Mammary epithelial cell (primary cell): ENCODE results near the gene MATN4.

Experiments
- EZH2 ChIP-seq: IDR thresholded peaks from 2 replicates; pipeline ENCODE4 v1.6.1; 2012; ENCODE audit warnings: low read length, inconsistent platforms, borderline replicate concordance
- TF ChIP-seq, protein P1 (sequence below), 2 donors: IDR thresholded peaks in 1 of 2; conservative IDR thresholded peaks in 1 of 2; 2 replicates each; pipeline ENCODE4 v1.5.1; 2011 to 2012; ENCODE audit warnings: inconsistent platforms in 2 of 2, low read length in 2 of 2, mild to moderate bottlenecking in 2 of 2, control low read depth in 1 of 2, low read depth in 1 of 2; ENCODE audit not compliant: insufficient read depth in 1 of 2; ENCODE audit errors: extremely low read depth in 1 of 2

DNA sequence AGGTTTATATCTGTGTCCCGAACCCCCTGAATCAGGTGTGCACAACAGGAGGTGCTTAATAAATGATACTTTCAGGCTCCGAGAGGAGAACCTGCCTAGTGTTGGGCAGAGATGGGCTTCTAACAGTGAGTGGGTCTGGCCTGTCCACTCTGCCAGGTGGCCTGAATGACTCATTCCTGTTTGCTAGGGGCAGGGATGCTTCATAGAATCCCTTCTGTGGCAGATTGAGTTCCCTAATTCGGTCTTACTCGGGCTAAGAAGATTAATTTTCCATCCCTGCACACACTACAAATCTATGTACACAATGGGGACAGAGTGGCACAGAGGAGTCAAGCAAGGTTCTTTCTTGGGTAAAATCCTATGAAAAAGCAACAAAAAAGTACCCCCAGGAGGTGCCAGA lies 20.4 kb upstream of the MATN4 start:
- TF ChIP-seq, protein P1, sequence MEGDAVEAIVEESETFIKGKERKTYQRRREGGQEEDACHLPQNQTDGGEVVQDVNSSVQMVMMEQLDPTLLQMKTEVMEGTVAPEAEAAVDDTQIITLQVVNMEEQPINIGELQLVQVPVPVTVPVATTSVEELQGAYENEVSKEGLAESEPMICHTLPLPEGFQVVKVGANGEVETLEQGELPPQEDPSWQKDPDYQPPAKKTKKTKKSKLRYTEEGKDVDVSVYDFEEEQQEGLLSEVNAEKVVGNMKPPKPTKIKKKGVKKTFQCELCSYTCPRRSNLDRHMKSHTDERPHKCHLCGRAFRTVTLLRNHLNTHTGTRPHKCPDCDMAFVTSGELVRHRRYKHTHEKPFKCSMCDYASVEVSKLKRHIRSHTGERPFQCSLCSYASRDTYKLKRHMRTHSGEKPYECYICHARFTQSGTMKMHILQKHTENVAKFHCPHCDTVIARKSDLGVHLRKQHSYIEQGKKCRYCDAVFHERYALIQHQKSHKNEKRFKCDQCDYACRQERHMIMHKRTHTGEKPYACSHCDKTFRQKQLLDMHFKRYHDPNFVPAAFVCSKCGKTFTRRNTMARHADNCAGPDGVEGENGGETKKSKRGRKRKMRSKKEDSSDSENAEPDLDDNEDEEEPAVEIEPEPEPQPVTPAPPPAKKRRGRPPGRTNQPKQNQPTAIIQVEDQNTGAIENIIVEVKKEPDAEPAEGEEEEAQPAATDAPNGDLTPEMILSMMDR (conservative IDR thresholded peaks at IDR 0.05 in 1 of 2, IDR thresholded peaks at IDR 0.05 in 1 of 2; ENCODE audit: extremely low read depth in 1 of 2, insufficient read depth in 1 of 2, low read depth in 1 of 2, low read length in 2 of 2), result no peak
- no peak for TF ChIP-seq EZH2
